IMR-90 (cell line): Measurements from ENCODE around the gene ZNF521. TPM values are rescaled to one million over a fixed set of nuclear protein-coding genes. Genes with fewer than 3 reads are reported as not detected.

Source experiments
- ATAC-seq: fragments of 200-7000 bp; cut with Tn5 transposase; 2 replicates; pipeline ENCODE4 v1.9.1; 2020; ENCODE audit warnings: low read depth, mild to moderate bottlenecking, moderate library complexity
- BruUV-seq: library from RNA; stranded (reverse); fragments of 400-500 nt; replicated peaks from 2 replicates; lab custom pipeline; 2021; lab: Mats Ljungman, UMichigan
- CTCF ChIA-PET: fragments of 300-600 bp; formaldehyde crosslinking; extraction: SDS; loops from one replicate; lab custom pipeline; 2021; ENCODE audit warnings: antibody characterized with exemption; lab: Yijun Ruan, JAX
- POLR2A ChIA-PET: fragments of 300-600 bp; sonication (Branson Sonifier 250); formaldehyde crosslinking; loops from one replicate; lab custom pipeline; 2022; ENCODE audit warnings: antibody characterized with exemption; ENCODE audit not compliant: unreplicated experiment; lab: Charles Lee
- DNase-seq: peaks from one replicate; pipeline ENCODE4 v3.0.0; 2013
- H2AFZ ChIP-seq: replicated peaks from 2 replicates; pipeline ENCODE3; 2013; ENCODE audit warnings: low read length, mild to moderate bottlenecking; ENCODE audit not compliant: poor library complexity
- H2AK5ac ChIP-seq: 2 replicates; pipeline ENCODE4 v1.6.1; 2013; ENCODE audit warnings: low read depth, low read length, inconsistent platforms
- H2AK9ac ChIP-seq: replicated peaks from 2 replicates; pipeline ENCODE3; 2013; ENCODE audit warnings: mild to moderate bottlenecking, low read depth, low read length, moderate library complexity; ENCODE audit not compliant: poor library complexity
- H2BK120ac ChIP-seq: 2 replicates; pipeline ENCODE4 v1.6.1; 2013; ENCODE audit warnings: low read depth, low read length, inconsistent platforms
- H2BK15ac ChIP-seq: 3 replicates; pipeline ENCODE4 v1.6.1; 2013; ENCODE audit warnings: low read depth, low read length, inconsistent platforms
- H2BK20ac ChIP-seq: 2 replicates; pipeline ENCODE4 v1.6.1; 2013; ENCODE audit warnings: low read depth, mild to moderate bottlenecking, inconsistent platforms, low read length, moderate library complexity
- H2BK5ac ChIP-seq: 2 replicates; pipeline ENCODE4 v1.6.1; 2013; ENCODE audit warnings: mild to moderate bottlenecking, low read depth, low read length, inconsistent platforms; ENCODE audit not compliant: poor library complexity, severe bottlenecking
- H3K14ac ChIP-seq: replicated peaks from 2 replicates; pipeline ENCODE4 v1.6.1; 2013; ENCODE audit warnings: low read depth, low read length, inconsistent platforms
- H3K18ac ChIP-seq: 2 replicates; pipeline ENCODE4 v1.6.1; 2013; ENCODE audit warnings: low read depth, low read length, control low read depth
- H3K23ac ChIP-seq: 2 replicates; pipeline ENCODE4 v1.6.1; 2013; ENCODE audit warnings: low read depth, low read length, inconsistent platforms
- H3K27ac ChIP-seq: 2 replicates; pipeline ENCODE4 v1.5.1; 2013; ENCODE audit warnings: mild to moderate bottlenecking, control low read depth, low read length; ENCODE audit not compliant: insufficient read depth
- H3K27me3 ChIP-seq: 2 replicates; pipeline ENCODE4 v1.6.1; 2013; ENCODE audit warnings: low read length; ENCODE audit not compliant: control insufficient read depth, insufficient read depth
- H3K36me3 ChIP-seq: 2 replicates; pipeline ENCODE4 v1.6.1; 2013; ENCODE audit warnings: low read length, mixed read lengths; ENCODE audit not compliant: control insufficient read depth, insufficient read depth
- H3K4ac ChIP-seq: 2 replicates; pipeline ENCODE4 v1.6.1; 2013; ENCODE audit warnings: low read depth, low read length, inconsistent platforms
- H3K4me1 ChIP-seq: 2 replicates; pipeline ENCODE4 v1.6.1; 2013; ENCODE audit warnings: low read length, mixed read lengths; ENCODE audit not compliant: control insufficient read depth, insufficient read depth
- H3K4me2 ChIP-seq: 2 replicates; pipeline ENCODE4 v1.6.1; 2013; ENCODE audit warnings: low read depth, mild to moderate bottlenecking, control low read depth, low read length, moderate library complexity
- H3K4me3 ChIP-seq: 2 replicates; pipeline ENCODE4 v1.5.1; 2013; ENCODE audit warnings: low read depth, mild to moderate bottlenecking, control low read depth, low read length, moderate library complexity; ENCODE audit not compliant: insufficient read depth
- H3K56ac ChIP-seq: 2 replicates; pipeline ENCODE4 v1.6.1; 2013; ENCODE audit warnings: low read length, inconsistent platforms; ENCODE audit not compliant: insufficient read depth; ENCODE audit errors: extremely low read depth
- H3K79me1 ChIP-seq, 2 experiments: 2 replicates each; pipeline ENCODE4 v1.6.1; 2013; ENCODE audit warnings: low read length in 2 of 2, inconsistent platforms in 1 of 2, low read depth in 1 of 2
- H3K9ac ChIP-seq: 2 replicates; pipeline ENCODE4 v1.6.1; 2013; ENCODE audit warnings: low read depth, low read length, control low read depth
- H3K9me1 ChIP-seq: 2 replicates; pipeline ENCODE4 v1.6.1; 2013; ENCODE audit warnings: low read length, inconsistent platforms; ENCODE audit not compliant: insufficient read depth
- H3K9me3 ChIP-seq: 2 replicates; pipeline ENCODE4 v1.6.1; 2013; ENCODE audit warnings: low read length; ENCODE audit not compliant: control insufficient read depth, insufficient read depth
- H4K20me1 ChIP-seq: 2 replicates; pipeline ENCODE4 v1.6.1; 2013; ENCODE audit warnings: low read length, inconsistent platforms; ENCODE audit not compliant: insufficient read depth
- H4K5ac ChIP-seq: 2 replicates; pipeline ENCODE4 v1.6.1; 2013; ENCODE audit warnings: mild to moderate bottlenecking, low read depth, low read length, control low read depth
- H4K8ac ChIP-seq, 2 experiments: 2 replicates each; pipeline ENCODE4 v1.6.1; 2013; ENCODE audit warnings: low read depth in 2 of 2, low read length in 2 of 2, control low read depth in 1 of 2, inconsistent platforms in 1 of 2
- H4K91ac ChIP-seq: 2 replicates; pipeline ENCODE4 v1.6.1; 2013; ENCODE audit warnings: low read depth, low read length, inconsistent platforms; ENCODE audit not compliant: insufficient read depth
- BHLHE40 ChIP-seq: fragments of 150-350 bp; IDR thresholded peaks from 2 replicates; pipeline ENCODE4 v1.6.1; 2016; ENCODE audit warnings: mild to moderate bottlenecking, low read depth, low read length
- CEBPB ChIP-seq: IDR thresholded peaks from 2 replicates; pipeline ENCODE4 v1.6.1; 2012; ENCODE audit warnings: low read depth, low read length, improper control_type of control experiment
- CHD1 ChIP-seq: IDR thresholded peaks from 2 replicates; pipeline ENCODE4 v1.6.1; 2012; ENCODE audit warnings: low read depth, low read length, improper control_type of control experiment
- FOS ChIP-seq: fragments of 150-350 bp; IDR thresholded peaks from 2 replicates; pipeline ENCODE4 v1.6.1; 2016; ENCODE audit warnings: low read depth, low read length
- MAFK ChIP-seq: IDR thresholded peaks from 2 replicates; pipeline ENCODE4 v1.6.1; 2012; ENCODE audit warnings: low read depth, low read length, improper control_type of control experiment
- MAZ ChIP-seq: IDR thresholded peaks from 2 replicates; pipeline ENCODE4 v1.6.1; 2012; ENCODE audit warnings: low read depth, mild to moderate bottlenecking, low read length, improper control_type of control experiment, moderate library complexity, borderline replicate concordance
- MXI1 ChIP-seq: IDR thresholded peaks from 2 replicates; pipeline ENCODE4 v1.6.1; 2012; ENCODE audit warnings: low read depth, mild to moderate bottlenecking, low read length, moderate library complexity, borderline replicate concordance
- NFE2L2 ChIP-seq: fragments of 150-350 bp; IDR thresholded peaks from 2 replicates; pipeline ENCODE4 v1.6.1; 2016; ENCODE audit warnings: low read depth, mild to moderate bottlenecking, low read length
- POLR2A ChIP-seq: IDR thresholded peaks from 2 replicates; pipeline ENCODE4 v1.6.1; 2012; ENCODE audit warnings: mild to moderate bottlenecking, low read depth, low read length
- RAD21 ChIP-seq: IDR thresholded peaks from 2 replicates; pipeline ENCODE4 v1.6.1; 2012; ENCODE audit warnings: low read length, improper control_type of control experiment
- RCOR1 ChIP-seq: IDR thresholded peaks from 2 replicates; pipeline ENCODE4 v1.6.1; 2012; ENCODE audit warnings: mild to moderate bottlenecking, low read length, improper control_type of control experiment; ENCODE audit not compliant: insufficient replicate concordance
- RFX5 ChIP-seq: IDR thresholded peaks from 2 replicates; pipeline ENCODE4 v1.8.0; 2012; ENCODE audit warnings: low read depth, mild to moderate bottlenecking, low read length, moderate library complexity
- SMC3 ChIP-seq: fragments of 150-350 bp; IDR thresholded peaks from 2 replicates; pipeline ENCODE4 v1.6.1; 2016; ENCODE audit warnings: low read depth, mild to moderate bottlenecking, antibody characterized with exemption, low read length, moderate library complexity
- WGBS, 2 experiments: methylation state at CpG; one replicate each; pipeline versions ENCODE4 v1.1.5 to v1.1.7; 2013; ENCODE audit warnings: missing lambda C conversion rate in 2 of 2; ENCODE audit not compliant: insufficient read length in 1 of 2; ENCODE audit errors: extremely low coverage in 2 of 2; 5-methylcytosine and 5-hydroxymethylcytosine counted together
- dilution Hi-C: fragments of 300-500 bp; cut with HindIII; formaldehyde crosslinking; loops from one replicate; pipeline ENCODE4 v1.14.3; 2018; ENCODE audit warnings: low sequenced_read_pairs; ENCODE audit not compliant: unreplicated experiment
- in situ Hi-C: fragments of 300-500 bp; cut with MboI; formaldehyde crosslinking; loops from 3 replicates; pipeline ENCODE4 v1.14.3; 2019; ENCODE audit warnings: low sequenced_read_pairs, inconsistent platforms, mixed read lengths
- intact Hi-C: fragments of 100-400 bp; cut with micrococcal nuclease; formaldehyde crosslinking; loops from 2 replicates; pipeline ENCODE4 v1.10.0; 2022
- polyA plus RNA-seq, 3 experiments: library from polyadenylated mRNA; depleted of rRNA; stranded (reverse); fragments of >200 nt; gene quantifications; 2 replicates each; pipeline ENCODE4 v1.2.3, GENCODE V29; 2012; ENCODE audit warnings: low replicate concordance in 1 of 3
- total RNA-seq: library from RNA; depleted of rRNA; stranded (reverse); fragments of >200 nt; gene quantifications from 2 replicates; pipeline ENCODE4 v1.2.3, GENCODE V29; 2012
- TF ChIP-seq, protein P1 (sequence below): fragments of 150-350 bp; IDR thresholded peaks from 2 replicates; pipeline ENCODE4 v1.6.1; 2017; ENCODE audit warnings: mild to moderate bottlenecking, antibody characterized with exemption, low read length, low read depth
- TF ChIP-seq, protein P2 (sequence below): fragments of 150-350 bp; IDR thresholded peaks from 2 replicates; pipeline ENCODE4 v1.6.1; 2016; ENCODE audit warnings: low read depth, mild to moderate bottlenecking, low read length, moderate library complexity, borderline replicate concordance
- TF ChIP-seq, protein P3 (sequence below): conservative IDR thresholded peaks from 2 replicates; pipeline ENCODE4 v1.5.1; 2012; ENCODE audit warnings: mild to moderate bottlenecking, low read depth, low read length, improper control_type of control experiment

ZNF521 gene
- total and polyA plus RNA-seq, 2 of the 4 experiments (the other 2 are of a cell fraction): 21.5 to 59.3 TPM

DNA sequence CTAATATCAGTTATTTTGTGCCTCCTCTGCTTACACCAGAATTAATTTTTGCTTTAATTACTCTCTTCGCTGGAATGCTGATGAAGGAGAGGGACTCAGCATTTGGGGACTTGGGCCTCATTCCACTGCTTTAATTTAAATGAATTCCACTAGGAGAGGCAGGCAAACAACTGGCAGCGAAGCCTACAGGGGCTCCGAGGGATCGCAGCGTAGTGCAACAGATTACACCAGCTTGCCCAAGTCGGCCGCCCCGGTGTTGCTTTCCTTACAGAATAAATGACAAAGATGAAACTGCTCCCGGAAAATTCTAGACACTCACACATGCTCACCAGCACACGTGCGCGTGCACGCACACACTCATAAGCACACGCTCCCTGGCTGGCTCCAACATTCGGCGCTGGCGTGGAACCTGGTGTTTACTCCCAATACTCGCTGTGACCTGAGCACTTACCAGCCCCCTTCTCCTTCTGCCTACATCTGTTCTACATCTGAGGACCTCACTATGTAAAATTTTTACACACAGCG lies 175.4 kb downstream of the ZNF521 start:
- dilution Hi-C loops: no loop called here

More for the DNA sequence above, 175.4 kb downstream of the ZNF521 start:
- Histone ChIP-seq H2BK5ac (no peak overlapping the region), H2AK9ac (no peak overlapping the region), H3K79me1 (peaks cover 7 to 18% of the 10 kb centered on the region in 2 experiments; a peak in 3 of 4 replicates), H4K20me1 (no peaks in the 10 kb centered on the region), H3K27me3 (no peaks in the 10 kb centered on the region), H2AK5ac (no peak overlapping the region), H3K4me2 (no peak overlapping the region), H3K4ac (no peak overlapping the region), H4K5ac (no peak overlapping the region), H2BK20ac (no peak overlapping the region), H3K23ac (no peak overlapping the region), H2BK120ac (no peak overlapping the region), H3K9ac (no peak overlapping the region), H4K8ac (no peak overlapping the region), H3K9me1 (peaks cover 9% of the 10 kb centered on the region; the same call in 1 of the 2 replicates), H3K36me3 (no peaks in the 10 kb centered on the region), H2BK15ac (no peak overlapping the region), H3K56ac (no peak overlapping the region), H2AFZ (no peak overlapping the region), H3K4me1 (0 out of 2 replicates have a peak, but pooled peaks cover 2% of the 10 kb centered on the region), H3K18ac (no peak overlapping the region), H3K4me3 (no peak overlapping the region), H3K27ac (no peak overlapping the region), H3K9me3 (no peaks in the 10 kb centered on the region), H3K14ac (no peak overlapping the region), H4K91ac (no peak overlapping the region)
- TF ChIP-seq FOS (no peak), NFE2L2 (no peak), MXI1 (no peak), BHLHE40 (no peak), CHD1 (no peak), RFX5 (no peak), MAZ (no peak), POLR2A (no peak), MAFK (no peak), RCOR1 (no peak), SMC3 (no peak), RAD21 (no peak), CEBPB (no peak)
- TF ChIP-seq, protein P1, sequence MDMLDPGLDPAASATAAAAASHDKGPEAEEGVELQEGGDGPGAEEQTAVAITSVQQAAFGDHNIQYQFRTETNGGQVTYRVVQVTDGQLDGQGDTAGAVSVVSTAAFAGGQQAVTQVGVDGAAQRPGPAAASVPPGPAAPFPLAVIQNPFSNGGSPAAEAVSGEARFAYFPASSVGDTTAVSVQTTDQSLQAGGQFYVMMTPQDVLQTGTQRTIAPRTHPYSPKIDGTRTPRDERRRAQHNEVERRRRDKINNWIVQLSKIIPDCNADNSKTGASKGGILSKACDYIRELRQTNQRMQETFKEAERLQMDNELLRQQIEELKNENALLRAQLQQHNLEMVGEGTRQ: no peak
- TF ChIP-seq, protein P2, sequence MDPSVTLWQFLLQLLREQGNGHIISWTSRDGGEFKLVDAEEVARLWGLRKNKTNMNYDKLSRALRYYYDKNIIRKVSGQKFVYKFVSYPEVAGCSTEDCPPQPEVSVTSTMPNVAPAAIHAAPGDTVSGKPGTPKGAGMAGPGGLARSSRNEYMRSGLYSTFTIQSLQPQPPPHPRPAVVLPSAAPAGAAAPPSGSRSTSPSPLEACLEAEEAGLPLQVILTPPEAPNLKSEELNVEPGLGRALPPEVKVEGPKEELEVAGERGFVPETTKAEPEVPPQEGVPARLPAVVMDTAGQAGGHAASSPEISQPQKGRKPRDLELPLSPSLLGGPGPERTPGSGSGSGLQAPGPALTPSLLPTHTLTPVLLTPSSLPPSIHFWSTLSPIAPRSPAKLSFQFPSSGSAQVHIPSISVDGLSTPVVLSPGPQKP: no peak
- TF ChIP-seq, protein P3, sequence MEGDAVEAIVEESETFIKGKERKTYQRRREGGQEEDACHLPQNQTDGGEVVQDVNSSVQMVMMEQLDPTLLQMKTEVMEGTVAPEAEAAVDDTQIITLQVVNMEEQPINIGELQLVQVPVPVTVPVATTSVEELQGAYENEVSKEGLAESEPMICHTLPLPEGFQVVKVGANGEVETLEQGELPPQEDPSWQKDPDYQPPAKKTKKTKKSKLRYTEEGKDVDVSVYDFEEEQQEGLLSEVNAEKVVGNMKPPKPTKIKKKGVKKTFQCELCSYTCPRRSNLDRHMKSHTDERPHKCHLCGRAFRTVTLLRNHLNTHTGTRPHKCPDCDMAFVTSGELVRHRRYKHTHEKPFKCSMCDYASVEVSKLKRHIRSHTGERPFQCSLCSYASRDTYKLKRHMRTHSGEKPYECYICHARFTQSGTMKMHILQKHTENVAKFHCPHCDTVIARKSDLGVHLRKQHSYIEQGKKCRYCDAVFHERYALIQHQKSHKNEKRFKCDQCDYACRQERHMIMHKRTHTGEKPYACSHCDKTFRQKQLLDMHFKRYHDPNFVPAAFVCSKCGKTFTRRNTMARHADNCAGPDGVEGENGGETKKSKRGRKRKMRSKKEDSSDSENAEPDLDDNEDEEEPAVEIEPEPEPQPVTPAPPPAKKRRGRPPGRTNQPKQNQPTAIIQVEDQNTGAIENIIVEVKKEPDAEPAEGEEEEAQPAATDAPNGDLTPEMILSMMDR: no peak
- intact Hi-C loops (no loop called here), in situ Hi-C loops (no loop called here)
- 96% methylated on average over 16 of the region's 19 CpGs; no CpG with 5 or more reads in 1 of the 2 experiments for WGBS, 2 experiments
- DNase-seq: no peak
- POLR2A ChIA-PET: no interaction called here
- no TSS peak for BruUV-seq
- ATAC-seq: no peak
- CTCF ChIA-PET: no interaction called here
